ENCODE data around the gene RALGAPA2.

RALGAPA2 gene

GRCh38 chr20:20655883-20656282 is 56.6 kb downstream of the RALGAPA2 start:
- Histone ChIP-seq H2AFZ (ENCODE audit: low read depth, low read length, severe bottlenecking) (no peak overlapping the region), H3K27me3 (ENCODE audit: low read length) (no peaks in the 10 kb centered on the region), H3K9me2 (replicated peaks; ENCODE audit: insufficient read depth, low read length) (no peaks in the 10 kb centered on the region), H3K36me3 (ENCODE audit: low read length) (no peaks in the 10 kb centered on the region), H3K79me2 (ENCODE audit: insufficient read depth, low read length) (no peaks in the 10 kb centered on the region), H3K9me3 (ENCODE audit: insufficient read depth, low read length) (no peaks in the 10 kb centered on the region), H3K9ac (ENCODE audit: low read length) (no peak overlapping the region), H4K20me1 (ENCODE audit: low read depth, low read length) (no peaks in the 10 kb centered on the region), H3K4me3 (ENCODE audit: insufficient read depth, low read length, poor library complexity, severe bottlenecking) (no peak overlapping the region), H3K27ac (ENCODE audit: low read depth, low read length) (no peak overlapping the region), H3F3A (ENCODE audit: insufficient read depth) (no peaks in the 10 kb centered on the region), H3K4me2 (ENCODE audit: low read depth, low read length, poor library complexity, severe bottlenecking) (no peak overlapping the region)
- TF ChIP-seq EZH2phosphoT487 (conservative IDR thresholded peaks at IDR 0.05; ENCODE audit: low read length): no peak
- no peak for TF ChIP-seq CTCF (IDR thresholded peaks at IDR 0.05; ENCODE audit: insufficient read depth, low read length, poor library complexity, severe bottlenecking)

- no peak overlapping the region for H3K27ac ChIP-seq (ENCODE audit: low read depth, low read length)
- no peaks in the 10 kb centered on the region for H3K9me3 ChIP-seq (ENCODE audit: insufficient read depth, low read length)
- H3K27me3 ChIP-seq (ENCODE audit: low read length): no peaks in the 10 kb centered on the region
- H4K20me1 ChIP-seq (ENCODE audit: low read depth, low read length): no peaks in the 10 kb centered on the region
- TF ChIP-seq CTCF (IDR thresholded peaks at IDR 0.05; ENCODE audit: insufficient read depth, low read length, poor library complexity, severe bottlenecking) (no peak), EZH2phosphoT487 (conservative IDR thresholded peaks at IDR 0.05; ENCODE audit: low read length) (no peak)
- no peak overlapping the region for H3K4me3 ChIP-seq (ENCODE audit: insufficient read depth, low read length, poor library complexity, severe bottlenecking)
- no peaks in the 10 kb centered on the region for H3K36me3 ChIP-seq (ENCODE audit: low read length)
- H3K9ac ChIP-seq (ENCODE audit: low read length): no peak overlapping the region
- no peak overlapping the region for H2AFZ ChIP-seq (ENCODE audit: low read depth, low read length, severe bottlenecking)
- no peaks in the 10 kb centered on the region for H3F3A ChIP-seq (ENCODE audit: insufficient read depth)
- H3K9me2 ChIP-seq (replicated peaks; ENCODE audit: insufficient read depth, low read length): no peaks in the 10 kb centered on the region
- H3K79me2 ChIP-seq (ENCODE audit: insufficient read depth, low read length): no peaks in the 10 kb centered on the region
- no peak overlapping the region for H3K4me2 ChIP-seq (ENCODE audit: low read depth, low read length, poor library complexity, severe bottlenecking)
Observed at GRCh38 chr20:20649945-20650344, 62.5 kb downstream of the RALGAPA2 start.

GRCh38 chr20:20643927-20644326 is 68.5 kb downstream of the RALGAPA2 start:
- no peaks in the 10 kb centered on the region for H3K9me2 ChIP-seq (replicated peaks; ENCODE audit: insufficient read depth, low read length)

More at GRCh38 chr20:20643927-20644326, 68.5 kb downstream of the RALGAPA2 start:
- no peaks in the 10 kb centered on the region for H3K27me3 ChIP-seq (ENCODE audit: low read length)
- no peak overlapping the region for H2AFZ ChIP-seq (ENCODE audit: low read depth, low read length, severe bottlenecking)
- no peaks in the 10 kb centered on the region for H3K9me3 ChIP-seq (ENCODE audit: insufficient read depth, low read length)
- no peak overlapping the region for H3K4me2 ChIP-seq (ENCODE audit: low read depth, low read length, poor library complexity, severe bottlenecking)
- H3K9ac ChIP-seq (ENCODE audit: low read length): no peak overlapping the region
- no peak for TF ChIP-seq CTCF (IDR thresholded peaks at IDR 0.05; ENCODE audit: insufficient read depth, low read length, poor library complexity, severe bottlenecking)
- TF ChIP-seq EZH2phosphoT487 (conservative IDR thresholded peaks at IDR 0.05; ENCODE audit: low read length): no peak
- H3K36me3 ChIP-seq (ENCODE audit: low read length): no peaks in the 10 kb centered on the region
- H3F3A ChIP-seq (ENCODE audit: insufficient read depth): no peaks in the 10 kb centered on the region
- H4K20me1 ChIP-seq (ENCODE audit: low read depth, low read length): no peaks in the 10 kb centered on the region
- no peaks in the 10 kb centered on the region for H3K79me2 ChIP-seq (ENCODE audit: insufficient read depth, low read length)
- no peak overlapping the region for H3K4me3 ChIP-seq (ENCODE audit: insufficient read depth, low read length, poor library complexity, severe bottlenecking)
- H3K27ac ChIP-seq (ENCODE audit: low read depth, low read length): no peak overlapping the region
